NCI-H460 (cell line): Measurements from ENCODE around the gene WDR64. TPM values are rescaled to one million over a fixed set of nuclear protein-coding genes. Genes with fewer than 3 reads are reported as not detected.
"Not testable (repeated sequence)": the region's sequence is repeated elsewhere in the genome, so short reads cannot be mapped to it uniquely, and the experiment has no call there.

ENCODE experiments used
- DNase-seq: peaks from one replicate; pipeline ENCODE4 v3.0.0-alpha.2; 2016; ENCODE audit warnings: low read depth; ENCODE audit errors: extremely low read depth
- total RNA-seq: library from RNA; depleted of rRNA; stranded (reverse); fragments of >200 nt; shearing (Covaris generic); gene quantifications from 2 replicates; pipeline ENCODE4 v1.2.3, GENCODE V29; 2014

WDR64 gene
- total RNA-seq, 1 experiment from 2014 or later, result not detected

DNA sequence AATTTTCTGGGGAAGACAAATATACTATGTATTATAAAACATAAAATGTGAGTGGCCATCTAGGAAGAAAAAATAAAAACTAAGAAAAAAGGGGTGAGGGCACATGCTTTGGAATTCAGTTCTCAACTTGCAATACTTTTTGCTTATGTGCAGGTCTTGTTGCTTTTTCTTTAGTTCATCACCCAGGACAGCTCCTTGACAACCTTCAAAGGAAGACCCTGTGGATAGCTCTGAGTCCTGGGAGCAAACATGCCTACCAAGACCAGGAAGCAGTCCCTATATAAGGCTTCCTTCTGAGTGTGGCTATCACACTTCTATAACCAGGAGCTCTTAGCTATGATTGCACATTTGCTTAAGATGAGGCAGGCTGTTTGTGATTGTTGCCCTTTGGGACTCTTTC is 78.0 kb downstream of the WDR64 start:
- no peak for DNase-seq

DNA sequence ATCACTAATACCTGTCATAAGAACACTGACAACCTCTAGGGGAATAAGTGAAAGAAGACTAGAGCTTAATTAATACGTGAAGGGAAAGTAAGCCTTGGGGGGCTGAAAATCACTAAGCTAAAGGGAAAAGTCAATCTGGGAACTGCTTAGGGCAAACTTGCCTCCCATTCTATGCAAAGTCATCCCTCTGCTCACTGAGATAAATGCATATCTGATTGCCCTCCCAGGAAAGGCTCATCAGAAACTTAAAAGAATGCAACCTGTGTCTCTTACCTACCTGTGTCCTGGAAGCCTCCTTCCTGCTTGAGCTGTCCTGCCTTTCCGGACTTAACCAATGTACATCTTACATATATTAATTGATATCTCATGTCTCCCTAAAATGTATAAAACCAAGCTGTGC is 81.8 kb downstream of the WDR64 start:
- DNase-seq, result no peak

DNA sequence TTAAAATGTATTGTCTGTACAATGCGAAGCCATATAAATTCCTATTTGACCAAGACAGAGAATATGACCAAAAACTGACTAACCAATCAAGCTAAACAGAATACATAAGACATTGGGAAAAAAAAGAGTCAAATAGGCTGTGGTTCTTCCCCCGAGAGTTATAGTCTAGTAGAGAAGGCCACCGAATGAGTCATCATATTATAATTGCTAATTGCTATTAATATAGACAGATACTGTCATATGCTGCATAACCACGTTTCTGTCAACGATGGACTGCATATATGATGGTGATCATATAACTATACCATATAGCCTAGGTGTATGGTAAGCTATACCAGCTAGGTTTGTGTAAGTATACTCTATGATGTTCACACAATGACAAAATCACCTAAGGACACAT is 82.5 kb downstream of the WDR64 start:
- DNase-seq, result no peak

DNA sequence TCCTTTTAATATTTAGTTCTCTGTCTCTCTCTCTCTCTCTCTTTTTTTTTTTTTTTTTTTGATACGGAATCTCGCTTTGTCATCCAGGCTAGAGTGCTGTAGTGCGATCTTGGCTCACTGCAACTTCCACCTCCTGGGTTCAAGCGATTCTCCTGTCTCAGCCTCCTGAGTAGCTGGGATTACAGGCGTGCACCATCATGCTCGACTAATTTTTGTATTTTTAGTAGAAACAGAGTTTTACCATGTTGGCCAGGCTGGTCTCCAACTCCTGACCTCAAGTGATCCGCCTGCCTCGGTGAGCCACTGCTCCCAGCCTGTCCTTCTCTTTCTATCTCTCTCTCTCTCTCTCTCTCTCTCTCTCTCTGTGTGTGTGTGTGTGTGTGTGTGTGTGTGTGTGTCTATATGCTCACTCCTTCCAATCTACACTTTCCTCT is 83.4 kb downstream of the WDR64 start:
- not testable (repeated sequence) for DNase-seq

DNA sequence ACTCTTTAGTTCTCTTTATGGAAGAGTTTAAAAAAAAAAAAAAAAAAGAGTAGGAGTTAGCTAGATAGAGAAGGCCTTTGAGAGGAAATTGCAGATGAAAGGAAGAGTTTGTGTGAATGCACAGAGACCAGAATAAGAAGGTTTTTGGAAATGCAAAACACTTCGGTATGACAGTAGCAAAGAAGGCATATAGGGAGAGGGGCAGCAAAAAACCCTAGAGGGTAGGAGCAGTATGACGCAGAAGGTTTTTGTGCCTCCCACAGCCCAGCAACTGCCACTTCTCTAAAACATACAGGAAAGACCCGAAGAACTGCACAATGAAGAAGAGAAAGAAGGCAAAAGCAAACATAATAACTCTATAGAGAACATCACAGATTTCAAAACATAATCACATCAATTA is 84.3 kb downstream of the WDR64 start:
- DNase-seq, result no peak

DNA sequence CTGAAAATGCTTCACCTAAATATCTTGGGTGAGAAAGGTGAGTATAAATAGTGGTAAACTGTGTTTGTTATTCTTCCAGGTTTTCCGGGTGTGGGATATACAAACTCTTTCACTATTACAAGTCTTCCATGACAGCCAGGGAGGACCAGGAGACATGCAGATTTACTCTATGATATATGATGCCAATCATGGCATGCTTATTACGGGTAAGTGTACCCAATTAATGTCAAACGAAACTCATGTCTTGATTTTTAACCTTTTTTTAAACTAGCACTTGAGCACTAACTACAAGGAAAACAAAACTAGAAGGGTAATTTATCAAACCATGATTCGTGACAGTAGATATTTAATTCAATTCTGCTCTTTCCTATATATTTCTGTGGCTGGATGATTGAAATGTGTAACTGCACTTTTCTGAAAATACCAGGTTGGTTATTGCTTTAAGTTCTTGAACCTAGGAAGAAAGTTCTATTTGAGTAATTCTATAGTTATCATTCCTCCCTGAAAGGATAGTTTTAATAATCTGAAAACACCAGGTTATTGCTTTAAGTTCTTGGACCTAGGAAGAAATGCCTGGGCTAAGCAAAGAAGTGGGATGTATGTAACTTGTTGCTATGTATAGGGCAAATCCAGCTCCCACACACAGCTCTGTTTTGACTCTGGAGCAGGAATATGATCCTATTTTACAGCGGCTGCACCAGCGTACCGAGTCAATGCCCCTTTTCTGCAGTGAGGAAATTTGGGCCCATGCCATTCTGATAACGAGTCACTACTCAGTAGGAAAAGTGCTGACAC is 86.4 kb downstream of the WDR64 start:
- DNase-seq, result no peak

DNA sequence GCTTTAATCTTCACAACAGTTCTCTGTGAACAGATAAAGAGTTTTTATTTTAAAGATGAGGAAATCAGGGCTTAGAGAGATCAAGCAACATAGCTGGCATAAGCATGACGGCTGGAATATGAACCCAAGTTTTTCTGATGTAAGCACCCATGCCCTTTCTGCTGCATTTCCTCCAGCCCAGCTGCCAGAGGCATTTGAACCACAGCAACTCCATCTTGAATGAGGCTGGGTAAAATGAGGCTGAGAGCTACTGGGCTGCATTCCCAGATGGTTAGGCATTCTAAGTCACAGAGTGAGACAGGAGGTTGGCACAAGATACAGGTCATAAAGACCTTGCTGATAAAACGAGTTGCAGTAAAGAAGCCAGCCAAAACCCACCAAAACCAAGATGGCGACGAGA is 90.0 kb downstream of the WDR64 start:
- DNase-seq, result no peak

DNA sequence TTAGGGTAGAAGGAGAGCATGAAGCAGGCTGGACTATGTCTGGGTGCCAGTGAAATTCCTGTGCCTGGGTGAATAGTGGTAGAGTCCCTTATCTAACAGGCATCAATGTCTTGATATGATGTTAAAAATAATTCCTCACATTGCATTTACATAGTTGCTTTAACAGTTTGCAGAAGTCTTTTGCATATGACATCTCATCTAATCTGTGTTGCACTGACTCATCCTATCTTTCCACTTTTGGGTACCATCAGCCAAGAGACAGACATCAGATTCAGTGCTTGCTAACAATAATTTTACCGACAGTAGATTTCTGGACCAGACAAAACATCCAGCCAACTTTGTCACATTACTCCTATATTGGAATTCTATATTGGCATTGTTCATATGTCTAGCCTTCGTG is 92.5 kb downstream of the WDR64 start:
- no peak for DNase-seq

DNA sequence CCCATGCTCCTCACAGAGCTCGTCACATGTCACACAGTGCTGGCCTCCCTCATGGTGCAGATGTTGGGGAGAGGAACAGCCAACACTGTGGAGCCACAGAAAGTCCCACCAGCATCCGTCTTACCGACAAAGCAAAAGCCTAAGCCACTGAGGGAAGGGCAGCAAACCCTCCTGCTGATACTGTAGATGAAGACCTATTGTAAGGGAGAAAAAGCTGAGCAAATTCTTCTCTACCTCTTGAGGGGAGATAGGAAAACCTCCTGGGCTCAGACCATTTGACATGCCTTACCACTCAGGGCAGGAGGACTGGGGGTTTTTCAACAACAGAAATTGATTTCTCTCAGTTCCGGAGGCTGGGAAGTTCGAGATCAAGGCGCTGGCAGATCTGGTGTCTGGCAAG is 95.9 kb downstream of the WDR64 start:
- DNase-seq, result no peak

DNA sequence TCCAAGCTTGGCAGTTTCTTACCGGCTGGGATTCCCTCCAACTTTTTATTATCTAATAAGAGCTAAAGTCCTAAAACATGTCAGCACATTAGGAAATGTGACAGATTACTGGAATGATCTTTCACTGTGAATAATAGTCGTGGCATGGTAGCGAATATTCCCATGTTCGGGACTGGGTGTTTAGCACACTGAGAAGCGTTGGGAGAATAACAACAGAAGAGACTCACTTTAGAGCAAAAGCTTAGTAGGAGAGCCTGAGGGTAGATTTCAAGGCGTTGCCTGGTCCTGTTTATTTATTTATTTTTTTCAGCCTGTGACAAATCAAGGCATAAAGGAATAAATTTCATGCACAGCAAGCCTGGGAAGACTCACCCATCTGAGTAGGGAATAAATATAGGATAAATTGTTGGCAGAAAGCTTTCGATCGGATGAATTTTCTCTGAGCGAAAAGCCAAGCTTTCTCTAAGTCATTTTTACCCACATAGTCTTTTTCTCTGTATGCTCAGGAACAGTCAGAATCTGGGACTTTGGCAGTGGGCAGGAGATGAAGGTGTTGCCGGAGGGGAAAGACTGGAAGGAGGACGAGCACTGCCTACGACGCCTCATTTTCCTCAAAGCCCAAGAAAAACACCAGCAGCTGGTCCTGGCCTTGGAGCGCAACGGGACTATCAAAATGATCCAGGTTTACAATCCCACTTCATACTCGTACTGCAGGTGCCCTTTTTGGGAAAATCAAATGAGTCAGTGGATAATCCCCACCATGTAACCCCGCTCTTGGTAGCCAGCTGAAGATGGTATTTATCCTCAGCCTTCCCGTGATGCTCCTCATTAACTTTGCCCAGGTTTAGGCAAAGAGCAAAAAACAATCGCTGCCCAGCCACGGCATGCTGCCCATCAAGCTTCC is 97.2 kb downstream of the WDR64 start:
- DNase-seq, result peak; percentile 40

DNA sequence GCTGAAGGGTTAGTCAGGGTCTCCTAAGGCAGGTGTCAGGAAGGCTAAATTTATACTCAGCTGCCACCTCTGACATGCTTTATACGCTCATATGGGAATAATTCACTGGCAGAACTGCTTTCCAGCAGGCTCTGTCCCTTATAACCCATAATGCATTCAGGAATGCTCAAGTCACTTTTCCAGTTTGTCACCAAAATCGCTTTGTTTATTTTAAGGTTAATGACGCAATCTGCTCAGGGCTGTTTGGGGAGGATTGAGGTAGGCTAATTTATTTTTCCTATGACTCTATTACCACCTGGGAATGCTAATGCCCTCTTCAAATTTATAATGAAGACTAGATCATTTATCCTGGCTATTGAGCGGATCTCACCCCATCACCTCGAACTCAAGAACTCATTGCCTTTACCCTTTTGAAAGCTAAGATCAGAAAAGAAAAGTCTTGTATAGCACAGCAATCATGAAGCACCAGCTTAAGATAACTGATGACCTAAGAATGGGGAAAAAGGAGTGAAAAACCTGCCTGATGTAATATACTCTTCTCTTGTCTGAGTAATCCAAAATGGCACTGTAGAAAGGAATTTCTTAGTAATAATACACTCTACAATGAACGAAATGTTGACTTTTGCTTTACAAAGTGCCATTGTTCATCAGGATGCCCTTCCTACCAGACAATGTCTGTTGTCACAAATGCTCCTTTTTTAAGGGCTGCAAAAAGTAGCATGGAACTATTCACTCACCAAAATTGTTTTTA is 98.0 kb downstream of the WDR64 start:
- no peak for DNase-seq

DNA sequence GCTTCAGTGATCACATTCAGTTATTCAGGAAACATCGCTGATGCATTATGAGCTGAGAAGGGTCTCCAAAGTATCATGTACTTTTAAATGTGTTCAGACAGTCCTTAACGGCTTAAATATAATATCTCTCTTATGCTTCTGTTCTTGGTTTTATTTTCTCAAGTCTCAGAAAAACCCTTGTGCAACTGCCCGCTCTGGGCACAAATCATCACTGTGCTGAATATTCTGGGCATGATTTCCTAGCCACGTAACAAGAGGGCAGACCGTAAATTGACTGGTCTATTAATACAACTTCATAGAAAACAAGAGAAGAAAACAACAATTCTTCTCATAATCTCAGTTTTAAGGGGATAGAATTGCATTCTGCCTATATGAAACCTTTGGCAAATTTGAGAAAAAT is 99.4 kb downstream of the WDR64 start:
- DNase-seq, result no peak

DNA sequence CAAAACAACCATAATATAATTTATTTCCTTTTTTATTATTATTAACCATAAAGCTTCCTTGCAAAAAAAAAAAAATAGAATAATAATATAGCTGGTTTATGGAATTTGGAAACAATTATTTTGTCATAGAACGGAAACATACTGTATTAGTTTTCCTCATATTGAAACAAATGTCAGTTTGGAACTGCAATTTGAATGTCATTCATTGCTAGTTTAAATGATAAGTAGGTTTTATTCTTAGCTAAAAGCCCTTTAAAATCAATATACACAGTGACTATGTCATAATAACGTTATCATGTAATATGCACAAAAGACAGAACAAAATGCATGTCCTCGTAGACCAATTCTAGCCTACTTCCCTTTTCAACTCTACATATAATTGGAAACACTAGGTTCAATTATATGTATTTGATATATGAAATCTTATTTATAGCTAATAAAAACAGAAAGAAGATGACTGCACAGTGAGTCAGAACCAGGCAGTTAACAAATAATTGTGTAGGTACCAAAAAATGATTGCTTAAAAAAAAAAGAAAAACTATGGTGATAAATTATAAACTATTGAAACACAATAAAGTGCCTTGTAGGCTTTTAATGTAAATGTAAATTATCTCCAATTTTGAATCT is 110.7 kb downstream of the WDR64 start:
- no peak for DNase-seq

DNA sequence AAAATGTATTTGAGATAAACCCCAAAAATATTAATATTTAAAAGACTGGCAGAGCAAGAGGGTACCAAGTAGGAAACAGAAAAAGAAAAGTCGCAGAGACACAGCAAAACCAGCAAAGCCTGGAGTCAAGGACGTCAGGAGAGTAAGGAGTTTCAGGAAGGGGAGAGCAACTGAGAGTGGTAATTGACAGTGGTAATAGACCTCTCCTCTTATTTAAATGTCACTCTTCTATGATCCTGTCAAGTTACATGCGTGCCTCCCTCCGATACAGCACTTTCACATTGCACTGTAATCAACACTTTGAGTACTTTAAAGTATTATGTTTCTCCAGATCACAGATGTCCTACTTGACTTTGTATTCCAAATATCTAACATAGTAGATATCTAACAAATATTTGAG is 113.3 kb downstream of the WDR64 start:
- DNase-seq, result no peak

DNA sequence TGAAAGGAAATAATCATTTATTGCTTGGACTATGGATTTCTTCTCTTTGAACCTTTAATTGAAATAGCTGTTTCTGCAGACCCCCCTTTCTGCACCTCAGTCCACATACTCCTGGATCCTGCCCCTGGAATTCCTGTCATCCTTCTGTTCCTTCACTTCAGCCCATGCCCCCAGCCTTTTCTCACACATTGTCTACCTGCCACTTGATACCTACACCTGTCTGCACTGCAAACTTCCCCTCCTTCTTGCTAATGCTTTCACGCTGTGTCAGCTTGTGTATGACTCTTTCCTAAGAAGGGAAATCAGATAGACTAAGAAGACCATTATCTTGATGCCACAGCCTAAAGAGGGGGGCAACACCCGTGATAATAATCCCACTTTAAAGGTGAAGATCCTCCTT is 115.7 kb downstream of the WDR64 start:
- DNase-seq, result no peak

DNA sequence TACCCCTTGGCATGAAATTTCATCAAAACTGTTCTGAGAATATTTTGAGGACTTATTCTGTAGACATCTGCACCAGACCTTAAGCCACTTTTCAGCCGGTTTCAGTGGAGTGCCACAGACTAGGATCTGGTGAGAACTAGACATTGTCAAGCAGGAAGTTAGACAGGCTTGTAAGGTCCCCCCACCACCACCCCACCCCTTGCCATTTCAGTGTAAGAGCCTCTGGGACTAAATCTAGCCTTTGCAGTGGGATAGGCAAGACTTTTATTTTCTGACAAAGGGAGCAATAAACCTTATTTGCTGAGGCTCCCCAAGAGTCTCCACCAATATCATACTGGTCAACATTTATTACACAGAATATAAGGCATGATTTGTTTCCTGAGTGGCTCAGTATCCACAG is 118.0 kb downstream of the WDR64 start:
- DNase-seq, result no peak

DNA sequence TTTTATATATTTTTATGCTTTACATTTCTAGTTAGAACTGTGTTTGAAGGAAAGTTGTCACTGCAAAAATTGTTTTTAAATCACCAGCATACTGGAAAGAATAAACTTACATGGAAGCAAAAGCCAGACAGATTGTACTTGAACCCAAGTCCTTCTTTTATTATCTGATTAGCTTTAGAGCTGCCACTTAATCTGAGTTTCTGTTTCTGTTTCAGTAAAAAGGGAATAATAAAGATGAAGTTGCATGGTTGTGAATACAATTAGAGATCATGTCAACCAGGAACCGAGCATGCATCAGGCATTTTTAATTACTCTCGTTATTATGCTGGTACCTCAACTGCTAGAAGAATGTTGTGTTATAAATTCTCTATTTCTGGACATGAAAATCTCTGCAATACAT is 119.0 kb downstream of the WDR64 start:
- DNase-seq, result no peak

DNA sequence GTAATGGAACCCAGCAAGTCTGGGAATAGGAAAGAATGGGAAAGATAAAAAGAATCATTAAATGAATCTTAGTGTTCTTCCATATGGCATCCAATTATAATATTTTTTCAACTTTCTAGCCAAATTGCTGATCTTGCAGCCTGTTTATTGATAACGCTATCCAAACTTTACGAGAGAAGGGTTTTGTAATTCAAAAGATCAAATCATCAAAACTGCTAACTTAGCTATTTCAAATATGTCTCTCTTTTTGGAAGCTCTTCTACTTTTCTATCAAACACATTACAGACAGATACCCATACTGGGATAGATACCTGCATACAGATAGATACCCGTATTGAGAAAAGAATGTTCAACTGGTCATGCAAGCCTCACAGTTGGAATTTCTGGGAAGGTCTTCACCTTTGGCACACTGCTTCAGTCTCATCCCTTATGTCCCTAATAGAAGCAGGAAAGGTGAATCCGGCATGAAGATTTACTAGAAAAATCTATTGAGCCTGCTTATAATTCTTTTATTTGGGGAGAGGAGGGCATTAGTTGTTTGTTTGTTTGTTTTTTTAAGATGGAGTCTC is 120.9 kb downstream of the WDR64 start:
- DNase-seq, result no peak

DNA sequence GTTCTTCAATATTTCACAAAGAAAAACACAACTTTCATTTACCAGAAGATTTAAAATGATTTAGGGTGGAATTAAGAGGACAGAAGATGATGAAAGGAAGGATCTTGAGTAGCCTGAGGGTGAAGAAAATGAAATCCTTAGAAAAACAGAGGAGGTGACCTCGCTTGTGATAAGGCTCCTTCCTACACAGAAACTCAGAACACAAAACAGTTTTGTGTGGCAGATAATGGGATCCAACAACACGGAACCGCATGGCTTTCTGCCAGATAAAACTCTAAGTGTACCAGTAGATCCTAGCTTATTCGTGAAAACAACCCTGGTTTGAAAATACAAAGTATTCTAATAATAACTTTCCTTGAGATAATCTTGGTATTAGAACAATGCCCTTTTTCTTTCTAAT is 121.9 kb downstream of the WDR64 start:
- no peak for DNase-seq

DNA sequence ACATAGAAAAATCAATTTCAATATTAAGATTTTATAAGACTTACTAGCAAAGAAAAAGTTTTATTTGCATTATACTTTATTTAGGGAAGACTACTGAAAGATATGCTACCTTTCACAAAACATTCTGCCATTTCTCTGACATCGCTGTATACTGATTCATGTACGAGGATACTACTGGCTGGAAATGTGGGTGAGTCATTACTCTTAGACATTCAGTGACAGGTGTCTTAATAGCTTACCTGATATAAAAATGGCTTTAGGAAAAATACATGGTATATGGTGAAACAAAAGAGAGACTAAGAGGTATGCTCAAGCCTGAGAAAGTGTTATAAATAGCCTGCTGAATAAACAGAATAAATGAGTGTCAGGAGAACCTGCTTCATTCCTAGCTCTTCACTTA is 122.9 kb downstream of the WDR64 start:
- DNase-seq, result no peak
